ENCODE measurements around the gene IGFBP5. TPM values are rescaled to one million over a fixed set of nuclear protein-coding genes. Genes with fewer than 3 reads are reported as not detected.

IGFBP5 gene
- total RNA-seq, result 1,000 to 10,000 TPM in 1 of 3 donors, 100 to 1,000 TPM in 2; 161 to 1,107 (median 177) TPM

DNA sequence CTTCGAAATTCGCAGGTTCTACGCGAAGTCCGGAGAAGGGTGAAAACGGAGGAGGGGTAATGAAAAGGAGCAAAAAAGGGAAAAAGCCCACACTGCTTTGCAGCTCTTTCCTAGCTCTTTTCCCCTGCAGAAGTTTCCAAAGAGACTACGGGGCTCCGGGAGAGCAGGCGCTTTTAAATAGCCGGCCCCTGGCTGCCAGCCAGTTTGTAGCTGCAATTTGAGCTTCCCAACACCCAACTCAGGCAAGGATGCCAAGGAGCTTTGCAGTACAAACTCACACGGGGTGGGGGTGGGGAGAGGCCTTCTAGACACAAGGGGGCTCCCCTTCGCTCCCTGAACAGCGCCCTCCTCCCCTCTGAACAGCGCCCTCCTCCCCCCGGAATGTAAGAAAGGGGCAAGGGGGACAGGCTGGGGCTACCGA, at the start of gene IGFBP5:
Gene IGFBP5, minus strand, starts transcription at position 149 of the 421 bp plus-strand sequence. CDS start 774 bp downstream, outside the sequence.
- peak within 1 kb of the TSS; percentile 61 to 72 (median 69) for H3K4me3 ChIP-seq
- no peaks in the 10 kb centered on the region for H3K9me3 ChIP-seq
- intact Hi-C loops (cut with DNase I; ENCODE audit: low total_unique reads), result loop anchor here (10.0 kb wide), 1 partner anchor 819 kb away; no protein-coding TSS in a partner anchor
- peak; percentile 78 to 81 for DNase-seq (ENCODE audit: low spot score in 2 of 2)
- TF ChIP-seq POLR2AphosphoS5 (IDR thresholded peaks at IDR 0.05) (peak; percentile 31 to 88 (median 53)), POLR2A (IDR thresholded peaks at IDR 0.05) (no peak)
- H3K36me3 ChIP-seq, result no peaks in the 10 kb centered on the region
- H3K27me3 ChIP-seq, result no peaks in the 10 kb centered on the region
- H3K4me1 ChIP-seq, result peaks cover 3 to 17% of the 10 kb centered on the region in 2 donors
- H3K27ac ChIP-seq, result peak within 1 kb of the TSS; percentile 80 to 85

GRCh38 chr2:216743781-216744180, 48.4 kb upstream of the IGFBP5 start:
- H3K36me3 ChIP-seq, result no peaks in the 10 kb centered on the region
- TF ChIP-seq POLR2AphosphoS5 (IDR thresholded peaks at IDR 0.05), result no peak
- TF ChIP-seq, protein P1, sequence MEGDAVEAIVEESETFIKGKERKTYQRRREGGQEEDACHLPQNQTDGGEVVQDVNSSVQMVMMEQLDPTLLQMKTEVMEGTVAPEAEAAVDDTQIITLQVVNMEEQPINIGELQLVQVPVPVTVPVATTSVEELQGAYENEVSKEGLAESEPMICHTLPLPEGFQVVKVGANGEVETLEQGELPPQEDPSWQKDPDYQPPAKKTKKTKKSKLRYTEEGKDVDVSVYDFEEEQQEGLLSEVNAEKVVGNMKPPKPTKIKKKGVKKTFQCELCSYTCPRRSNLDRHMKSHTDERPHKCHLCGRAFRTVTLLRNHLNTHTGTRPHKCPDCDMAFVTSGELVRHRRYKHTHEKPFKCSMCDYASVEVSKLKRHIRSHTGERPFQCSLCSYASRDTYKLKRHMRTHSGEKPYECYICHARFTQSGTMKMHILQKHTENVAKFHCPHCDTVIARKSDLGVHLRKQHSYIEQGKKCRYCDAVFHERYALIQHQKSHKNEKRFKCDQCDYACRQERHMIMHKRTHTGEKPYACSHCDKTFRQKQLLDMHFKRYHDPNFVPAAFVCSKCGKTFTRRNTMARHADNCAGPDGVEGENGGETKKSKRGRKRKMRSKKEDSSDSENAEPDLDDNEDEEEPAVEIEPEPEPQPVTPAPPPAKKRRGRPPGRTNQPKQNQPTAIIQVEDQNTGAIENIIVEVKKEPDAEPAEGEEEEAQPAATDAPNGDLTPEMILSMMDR (IDR thresholded peaks at IDR 0.05), result no peak
- intact Hi-C loops (cut with DNase I; ENCODE audit: low total_unique reads), result no loop called here
- no peaks in the 10 kb centered on the region for H3K27me3 ChIP-seq
- no peaks in the 10 kb centered on the region for H3K4me1 ChIP-seq
- H3K9me3 ChIP-seq, result no peaks in the 10 kb centered on the region
- no peak overlapping the region for H3K27ac ChIP-seq
- no peak overlapping the region for H3K4me3 ChIP-seq
- no peak for DNase-seq (ENCODE audit: low spot score in 2 of 2)

GRCh38 chr2:216742411-216742810, 47.1 kb upstream of the IGFBP5 start:
- Histone ChIP-seq H3K4me1 (no peaks in the 10 kb centered on the region), H3K9me3 (no peaks in the 10 kb centered on the region), H3K36me3 (no peaks in the 10 kb centered on the region), H3K27ac (peak overlapping the region in 1 of 2 donors; percentile 38), H3K4me3 (no peak overlapping the region), H3K27me3 (no peaks in the 10 kb centered on the region)
- DNase-seq (ENCODE audit: low spot score in 2 of 2), result no peak
- intact Hi-C loops (cut with DNase I; ENCODE audit: low total_unique reads), result no loop called here
- no peak for TF ChIP-seq POLR2A (IDR thresholded peaks at IDR 0.05)
- TF ChIP-seq, protein P1 (IDR thresholded peaks at IDR 0.05), result no peak
- peak; percentile 37 to 77 (median 55) for TF ChIP-seq POLR2AphosphoS5 (IDR thresholded peaks at IDR 0.05)

GRCh38 chr2:216741223-216741593, 45.9 kb upstream of the IGFBP5 start:
- no peak for DNase-seq (ENCODE audit: low spot score in 2 of 2)
- Histone ChIP-seq H3K4me3 (no peak overlapping the region), H3K27me3 (no peaks in the 10 kb centered on the region), H3K27ac (peak overlapping the region in 1 of 2 donors; percentile 35), H3K36me3 (no peaks in the 10 kb centered on the region), H3K9me3 (no peaks in the 10 kb centered on the region), H3K4me1 (no peaks in the 10 kb centered on the region)
- intact Hi-C loops (cut with DNase I; ENCODE audit: low total_unique reads), result no loop called here
- TF ChIP-seq, protein P1 (IDR thresholded peaks at IDR 0.05), result no peak
- TF ChIP-seq POLR2AphosphoS5 (IDR thresholded peaks at IDR 0.05) (no peak), POLR2A (IDR thresholded peaks at IDR 0.05) (no peak)

DNA sequence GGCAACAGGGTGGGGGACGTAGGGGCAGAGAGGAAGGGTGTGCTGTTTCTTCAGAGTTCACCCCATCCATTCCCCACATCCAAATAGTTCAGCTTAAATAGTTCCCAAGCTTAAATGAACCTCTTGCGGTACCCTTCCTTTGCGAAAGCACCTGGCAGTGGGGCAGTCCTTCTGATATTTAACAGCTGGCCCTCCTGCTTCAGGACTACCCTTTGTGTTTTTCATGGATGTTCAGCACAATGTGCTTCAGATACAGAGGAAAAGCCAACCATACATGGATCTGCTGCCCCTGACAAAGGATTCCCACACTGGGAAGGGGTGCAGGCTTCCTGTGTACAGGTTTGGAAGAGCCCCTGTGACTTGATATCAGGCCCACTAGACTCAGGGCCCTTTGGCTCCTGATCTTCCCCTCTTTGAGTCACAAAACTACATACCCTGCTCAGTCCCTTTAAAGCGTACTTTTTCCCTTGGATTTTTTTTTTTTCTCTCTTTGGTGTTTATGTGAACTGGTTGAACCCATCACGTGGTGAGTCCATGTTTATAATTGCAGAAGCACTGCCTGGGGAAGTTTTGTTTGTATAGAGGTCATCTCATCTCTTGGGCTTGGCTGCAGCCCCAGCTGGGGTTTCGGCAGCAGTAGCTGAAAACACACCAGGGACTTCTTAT, 45.3 kb upstream of the IGFBP5 start:
- intact Hi-C loops (cut with DNase I; ENCODE audit: low total_unique reads), result no loop called here

More for the DNA sequence above, 45.3 kb upstream of the IGFBP5 start:
- TF ChIP-seq, protein P1 (IDR thresholded peaks at IDR 0.05), result no peak
- Histone ChIP-seq H3K4me3 (no peak overlapping the region), H3K36me3 (no peaks in the 10 kb centered on the region), H3K9me3 (no peaks in the 10 kb centered on the region), H3K27me3 (no peaks in the 10 kb centered on the region), H3K27ac (peak overlapping the region in 1 of 2 donors; percentile 35), H3K4me1 (no peaks in the 10 kb centered on the region)
- no peak for DNase-seq (ENCODE audit: low spot score in 2 of 2)

Data from breast epithelium (tissue), 4 donors.